HG02870 (cell line): Measurements from ENCODE around the gene BDH1.
A peak's percentile ranks its signal among the peaks of the same experiment; 100 is the strongest.
"Not testable (repeated sequence)": the region's sequence is repeated elsewhere in the genome, so short reads cannot be mapped to it uniquely, and the experiment has no call there.

Source experiments
- ATAC-seq: cut with Tn5 transposase; IDR thresholded peaks from one replicate; pipeline ENCODE4 v1.9.1; 2021; ENCODE audit warnings: mild to moderate bottlenecking, moderate library complexity; ENCODE audit not compliant: unreplicated experiment

The BDH1 gene

GRCh38 chr3:197555281-197556261, at the start of gene BDH1:
BDH1 (minus strand) TSS chr3:197555968; CDS start chr3:197546443, 9,525 bp downstream.
- ATAC-seq = peak; percentile 27

GRCh38 chr3:197603317-197603933, 47.7 kb upstream of the BDH1 start:
- ATAC-seq = no peak

GRCh38 chr3:197602351-197602750, 46.6 kb upstream of the BDH1 start:
- ATAC-seq = not testable (repeated sequence)

GRCh38 chr3:197601566-197601840, 45.7 kb upstream of the BDH1 start:
- not testable (repeated sequence) for ATAC-seq

GRCh38 chr3:197600796-197601565, 45.2 kb upstream of the BDH1 start:
- ATAC-seq = no peak

- peak; percentile 69 for ATAC-seq
Measured at GRCh38 chr3:197599089-197599765, 43.5 kb upstream of the BDH1 start.

- no peak for ATAC-seq
Measured at GRCh38 chr3:197598404-197598980, 42.7 kb upstream of the BDH1 start.

GRCh38 chr3:197597335-197597734, 41.6 kb upstream of the BDH1 start:
- ATAC-seq = no peak

- no peak for ATAC-seq
Measured at GRCh38 chr3:197595470-197596185, 39.9 kb upstream of the BDH1 start.

- ATAC-seq = no peak
Measured at GRCh38 chr3:197593046-197593380, 37.2 kb upstream of the BDH1 start.

- ATAC-seq = no peak
Measured at GRCh38 chr3:197592361-197593045, 36.7 kb upstream of the BDH1 start.

GRCh38 chr3:197591816-197592215, 36.0 kb upstream of the BDH1 start:
- no peak for ATAC-seq

- no peak for ATAC-seq
Measured at GRCh38 chr3:197590313-197590962, 34.7 kb upstream of the BDH1 start.

GRCh38 chr3:197589545-197589944, 33.8 kb upstream of the BDH1 start:
- no peak for ATAC-seq

- ATAC-seq = not testable (repeated sequence)
Measured at GRCh38 chr3:197586768-197587167, 31.0 kb upstream of the BDH1 start.

- ATAC-seq = no peak
Measured at GRCh38 chr3:197586181-197586580, 30.4 kb upstream of the BDH1 start.

GRCh38 chr3:197584733-197585132, 29.0 kb upstream of the BDH1 start:
- ATAC-seq = no peak

GRCh38 chr3:197583371-197583770, 27.6 kb upstream of the BDH1 start:
- ATAC-seq = no peak

GRCh38 chr3:197580253-197580691, 24.5 kb upstream of the BDH1 start:
- ATAC-seq = no peak
